CD4-positive, alpha-beta T cell treated with Interleukin-21 for 1 hour (primary cell): ENCODE measurements around the gene SEMA5A.
A peak's percentile ranks its signal among the peaks of the same experiment; 100 is the strongest.

Experiments used
- DNase-seq: peaks from one replicate; pipeline ENCODE4 v3.0.0-alpha.2; 2020

The SEMA5A gene, protein sequence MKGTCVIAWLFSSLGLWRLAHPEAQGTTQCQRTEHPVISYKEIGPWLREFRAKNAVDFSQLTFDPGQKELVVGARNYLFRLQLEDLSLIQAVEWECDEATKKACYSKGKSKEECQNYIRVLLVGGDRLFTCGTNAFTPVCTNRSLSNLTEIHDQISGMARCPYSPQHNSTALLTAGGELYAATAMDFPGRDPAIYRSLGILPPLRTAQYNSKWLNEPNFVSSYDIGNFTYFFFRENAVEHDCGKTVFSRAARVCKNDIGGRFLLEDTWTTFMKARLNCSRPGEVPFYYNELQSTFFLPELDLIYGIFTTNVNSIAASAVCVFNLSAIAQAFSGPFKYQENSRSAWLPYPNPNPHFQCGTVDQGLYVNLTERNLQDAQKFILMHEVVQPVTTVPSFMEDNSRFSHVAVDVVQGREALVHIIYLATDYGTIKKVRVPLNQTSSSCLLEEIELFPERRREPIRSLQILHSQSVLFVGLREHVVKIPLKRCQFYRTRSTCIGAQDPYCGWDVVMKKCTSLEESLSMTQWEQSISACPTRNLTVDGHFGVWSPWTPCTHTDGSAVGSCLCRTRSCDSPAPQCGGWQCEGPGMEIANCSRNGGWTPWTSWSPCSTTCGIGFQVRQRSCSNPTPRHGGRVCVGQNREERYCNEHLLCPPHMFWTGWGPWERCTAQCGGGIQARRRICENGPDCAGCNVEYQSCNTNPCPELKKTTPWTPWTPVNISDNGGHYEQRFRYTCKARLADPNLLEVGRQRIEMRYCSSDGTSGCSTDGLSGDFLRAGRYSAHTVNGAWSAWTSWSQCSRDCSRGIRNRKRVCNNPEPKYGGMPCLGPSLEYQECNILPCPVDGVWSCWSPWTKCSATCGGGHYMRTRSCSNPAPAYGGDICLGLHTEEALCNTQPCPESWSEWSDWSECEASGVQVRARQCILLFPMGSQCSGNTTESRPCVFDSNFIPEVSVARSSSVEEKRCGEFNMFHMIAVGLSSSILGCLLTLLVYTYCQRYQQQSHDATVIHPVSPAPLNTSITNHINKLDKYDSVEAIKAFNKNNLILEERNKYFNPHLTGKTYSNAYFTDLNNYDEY

DNA sequence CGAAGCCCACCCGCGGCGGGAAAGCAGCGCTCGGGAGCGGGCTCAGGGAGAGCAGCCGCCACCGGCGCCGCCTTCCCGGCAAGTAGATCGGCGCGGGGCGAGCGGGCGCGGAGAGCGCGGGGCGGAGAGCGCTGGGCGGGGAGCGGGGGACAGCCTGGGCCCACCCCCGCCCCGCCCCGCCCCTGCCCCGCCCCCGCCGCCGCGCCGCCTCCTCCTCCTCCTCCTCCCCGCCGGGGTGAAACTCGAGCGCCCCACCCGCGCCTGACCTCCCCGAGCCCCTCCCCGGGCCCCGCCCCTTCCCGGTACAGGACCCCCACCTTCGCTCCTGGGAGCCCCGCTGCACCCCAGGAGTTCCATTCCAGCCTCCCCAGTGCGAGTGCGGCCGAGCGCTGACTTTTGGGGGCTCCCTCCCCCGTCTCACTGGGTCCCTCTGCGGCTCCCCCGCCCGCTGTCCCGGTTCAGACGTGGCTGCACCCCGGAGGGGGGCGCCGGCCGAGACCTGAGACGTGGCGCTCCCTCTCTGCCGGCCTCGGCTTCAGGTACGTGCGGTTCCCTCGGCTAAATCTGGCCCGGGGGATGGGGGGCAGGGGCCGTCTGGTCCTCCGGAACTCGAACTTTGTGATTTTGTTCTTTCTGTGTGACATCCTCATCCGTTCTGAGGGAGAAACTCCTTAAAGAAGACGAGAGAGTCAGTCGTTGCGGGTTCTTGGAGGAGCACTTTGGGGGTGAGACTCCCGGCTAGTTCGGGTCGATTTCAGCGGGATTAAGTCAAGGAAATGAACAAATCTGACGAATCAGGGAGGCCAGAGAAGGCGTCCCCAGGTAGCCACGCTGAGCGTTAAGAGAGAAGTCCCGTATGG, at the start of gene SEMA5A:
Gene SEMA5A, minus strand, starts transcription at position 84 of the 860 bp plus-strand sequence. CDS start 166,129 bp downstream, outside the sequence.
- DNase-seq = peak; percentile 41

- no peak for DNase-seq
Measured at GRCh38 chr5:9594913-9595312, 49.0 kb upstream of the SEMA5A start.

DNA sequence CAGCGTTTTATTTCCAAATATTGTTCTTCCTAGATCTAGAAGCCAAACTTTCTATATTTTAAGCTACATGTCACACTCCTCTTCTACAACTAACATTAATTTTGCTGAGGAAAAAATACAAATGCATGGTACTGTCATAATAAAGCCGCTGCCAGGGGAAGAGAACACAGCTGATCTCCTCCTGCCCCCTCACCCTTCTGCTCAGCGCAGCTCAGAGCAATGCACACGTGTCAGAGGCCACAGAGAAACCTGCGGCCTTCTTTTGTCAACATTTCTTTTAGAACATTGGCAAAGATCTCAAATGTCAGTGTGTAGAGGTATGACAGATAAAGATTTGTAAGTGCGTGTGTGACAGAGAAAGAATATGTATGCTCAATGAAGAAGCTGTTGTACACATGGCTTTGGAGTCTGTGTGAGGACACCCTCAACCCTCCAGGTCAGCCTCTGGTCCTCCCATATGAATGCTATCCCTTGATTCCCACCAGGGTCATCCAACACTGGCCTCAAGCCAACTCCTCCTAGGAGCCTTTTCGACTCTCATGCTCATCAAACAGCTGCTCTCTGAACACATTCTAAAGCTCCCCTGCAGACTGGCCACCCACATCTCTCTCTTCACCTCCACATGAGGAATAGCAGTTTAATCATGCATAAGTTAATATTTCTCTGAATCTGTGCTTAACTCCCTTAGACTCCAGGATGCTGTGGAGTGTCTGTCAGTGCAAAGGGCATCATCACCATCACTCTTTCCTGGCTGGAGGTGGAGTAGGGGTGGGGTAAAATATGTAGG, 43.4 kb upstream of the SEMA5A start:
- no peak for DNase-seq

DNA sequence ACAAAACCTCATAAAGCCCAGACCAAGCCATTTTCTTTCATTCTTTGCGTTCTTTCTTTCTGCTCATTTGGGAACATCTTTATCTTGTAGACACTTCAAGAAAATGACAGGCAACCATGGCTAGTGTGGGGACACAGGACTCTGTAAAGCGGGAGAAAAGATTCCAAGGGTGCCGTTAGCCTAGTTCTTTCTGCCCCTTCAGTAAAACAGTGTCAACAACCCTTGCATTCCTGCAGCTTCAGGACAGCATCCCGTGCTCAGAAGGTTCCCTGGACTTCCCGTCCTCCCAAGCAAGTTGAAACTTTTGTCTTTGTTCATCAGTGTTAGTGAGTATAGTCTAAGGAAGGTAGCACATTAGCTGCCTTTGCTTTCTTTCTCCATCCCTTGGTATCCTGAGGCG, 42.4 kb upstream of the SEMA5A start:
- DNase-seq = no peak

DNA sequence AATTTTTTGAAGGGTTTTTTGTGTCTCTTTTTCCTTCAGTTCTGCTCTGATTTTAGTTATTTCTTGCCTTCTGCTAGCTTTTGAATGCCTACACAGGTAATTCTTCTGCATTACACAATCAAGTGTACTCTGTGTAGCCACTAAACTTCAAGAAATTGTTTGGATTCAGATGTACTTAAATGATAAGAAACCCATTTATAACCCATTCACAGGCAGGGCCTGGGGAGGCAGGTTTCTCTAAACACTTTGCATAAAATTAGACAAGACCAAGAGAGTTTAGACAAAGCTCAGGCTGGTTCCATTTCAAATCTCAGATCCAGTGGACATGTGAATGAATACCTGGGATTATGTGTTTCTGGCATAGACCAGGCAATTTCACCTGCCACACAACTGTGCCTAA, 41.3 kb upstream of the SEMA5A start:
- no peak for DNase-seq

DNA sequence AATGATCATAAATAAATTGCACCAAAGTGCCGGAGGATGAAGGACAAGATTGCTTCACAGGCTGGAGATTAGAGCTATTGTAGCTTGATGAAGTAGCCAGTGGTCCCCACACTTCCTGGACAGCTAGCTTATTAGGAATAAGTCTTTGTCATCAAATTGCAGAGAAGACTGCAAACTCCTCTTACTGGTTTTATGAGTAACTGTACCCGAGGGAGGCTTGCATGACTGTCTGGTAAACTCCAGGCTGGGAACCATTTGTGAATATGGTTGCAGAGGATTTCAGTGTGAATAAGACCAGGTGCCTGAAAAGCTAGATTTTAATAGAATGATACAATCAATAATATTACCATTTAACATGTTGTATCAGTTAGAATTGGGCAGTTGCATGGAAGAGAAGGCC, 36.5 kb upstream of the SEMA5A start:
- no peak for DNase-seq

GRCh38 chr5:9573796-9574195, 27.9 kb upstream of the SEMA5A start:
- DNase-seq = no peak

- DNase-seq = no peak
Measured at GRCh38 chr5:9572246-9572645, 26.4 kb upstream of the SEMA5A start.

- DNase-seq = no peak
Measured at GRCh38 chr5:9570876-9571275, 25.0 kb upstream of the SEMA5A start.

GRCh38 chr5:9567039-9567438, 21.2 kb upstream of the SEMA5A start:
- DNase-seq = no peak

DNA sequence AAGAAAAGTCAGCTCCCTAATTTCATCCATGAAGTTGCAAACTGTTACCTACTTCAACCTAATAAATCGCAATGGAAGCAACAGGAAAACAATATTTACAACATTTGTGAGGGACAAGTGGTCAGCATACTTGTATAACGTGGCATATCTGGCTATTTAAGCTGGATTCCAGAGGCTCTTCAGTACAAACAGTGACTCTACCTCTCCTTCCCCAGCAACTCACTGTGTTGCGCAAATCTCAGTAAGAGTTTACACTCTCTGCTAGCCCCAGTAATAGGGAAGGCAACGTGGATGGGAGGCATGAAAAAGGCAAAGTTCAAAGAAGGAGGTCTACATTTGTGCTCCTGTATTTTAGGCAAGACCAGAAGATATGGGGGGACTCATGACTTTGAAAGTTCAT, 18.9 kb upstream of the SEMA5A start:
- no peak for DNase-seq

DNA sequence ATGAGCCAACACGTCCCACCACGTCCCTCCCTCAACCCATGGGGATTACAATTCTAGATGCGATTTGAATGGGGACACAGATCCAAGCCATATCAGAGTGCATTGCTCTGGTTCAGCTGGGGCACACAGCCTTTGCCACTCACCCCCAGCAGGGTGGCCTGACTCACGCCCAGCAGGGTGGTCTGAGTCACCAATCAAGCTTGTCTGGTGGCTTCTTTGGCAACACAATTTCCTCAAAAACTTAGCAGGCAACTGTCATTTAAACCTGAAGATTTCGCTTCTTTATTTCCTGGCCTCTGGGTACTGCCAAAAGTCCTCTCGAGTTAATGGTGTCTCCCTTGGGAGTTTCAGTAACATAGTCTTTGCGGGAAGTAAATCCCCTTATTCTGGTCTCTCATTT, 16.3 kb upstream of the SEMA5A start:
- DNase-seq = no peak

GRCh38 chr5:9559965-9560364, 14.1 kb upstream of the SEMA5A start:
- no peak for DNase-seq

DNA sequence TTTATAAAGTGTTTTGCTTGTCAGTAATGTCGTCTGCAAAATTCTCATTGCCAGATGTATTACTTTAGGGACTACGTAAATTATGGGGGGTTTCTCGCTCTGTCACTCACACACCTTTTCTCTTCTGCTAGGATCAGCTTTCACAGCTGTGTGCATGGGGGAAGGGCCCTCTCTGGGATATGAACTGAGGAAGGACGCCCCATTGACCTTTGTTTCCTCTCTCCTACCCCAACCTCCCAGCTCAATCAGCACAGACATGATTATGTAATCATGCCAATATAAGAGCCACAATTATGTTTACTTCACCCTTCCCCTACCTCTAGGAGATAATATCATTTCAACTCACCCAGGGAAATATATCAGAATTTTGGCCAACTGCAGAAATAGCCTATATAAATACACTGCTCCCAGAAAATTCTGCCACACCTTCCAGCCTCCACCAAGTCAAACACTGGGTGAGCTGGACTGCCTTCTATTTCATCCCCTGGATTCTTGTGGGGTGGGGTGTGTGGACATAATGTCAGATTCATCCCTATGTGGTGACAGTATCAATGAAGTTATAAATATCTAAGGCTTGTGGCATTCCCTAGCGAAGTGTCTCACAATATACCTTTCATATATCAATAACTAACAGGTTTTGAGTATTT, 12.6 kb upstream of the SEMA5A start:
- DNase-seq = no peak

DNA sequence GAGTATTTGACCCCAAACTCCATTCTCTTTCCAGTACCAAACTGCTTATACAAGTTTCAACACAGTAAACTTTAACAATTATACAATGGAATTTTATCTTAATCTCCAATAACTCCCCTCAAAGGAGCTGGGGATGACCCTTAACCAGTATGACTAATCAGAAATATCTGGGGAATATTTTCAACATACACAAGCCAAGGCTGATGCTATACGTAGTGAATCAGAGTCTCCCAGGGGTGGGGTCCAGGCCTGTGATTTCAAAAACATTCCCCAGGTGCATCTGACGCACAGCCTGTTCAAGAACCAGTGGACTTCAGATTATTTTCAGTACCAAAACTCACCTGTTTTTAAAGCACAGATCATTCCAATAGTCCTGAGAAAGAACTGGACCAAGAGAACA, 11.8 kb upstream of the SEMA5A start:
- no peak for DNase-seq

DNA sequence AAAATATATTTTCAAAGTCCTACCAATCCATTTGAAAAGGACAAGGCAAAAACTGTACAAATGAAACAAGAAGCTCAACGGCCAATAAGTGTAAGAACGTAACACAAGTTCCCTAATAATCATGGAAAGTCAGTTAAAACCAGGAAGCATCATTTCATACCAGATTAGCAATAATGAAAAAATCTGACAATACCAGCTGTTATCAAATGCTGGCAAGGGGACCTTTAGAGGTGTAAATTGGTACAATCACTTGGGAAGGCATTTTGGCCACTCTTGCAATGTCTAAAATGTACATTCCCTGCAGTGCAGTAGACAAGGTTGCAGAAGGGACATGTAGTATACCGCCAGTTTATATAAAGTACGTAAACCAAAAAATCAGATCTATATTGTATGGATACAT, 10.1 kb upstream of the SEMA5A start:
- no peak for DNase-seq

GRCh38 chr5:9554122-9554521, 8.2 kb upstream of the SEMA5A start:
- DNase-seq = no peak

DNA sequence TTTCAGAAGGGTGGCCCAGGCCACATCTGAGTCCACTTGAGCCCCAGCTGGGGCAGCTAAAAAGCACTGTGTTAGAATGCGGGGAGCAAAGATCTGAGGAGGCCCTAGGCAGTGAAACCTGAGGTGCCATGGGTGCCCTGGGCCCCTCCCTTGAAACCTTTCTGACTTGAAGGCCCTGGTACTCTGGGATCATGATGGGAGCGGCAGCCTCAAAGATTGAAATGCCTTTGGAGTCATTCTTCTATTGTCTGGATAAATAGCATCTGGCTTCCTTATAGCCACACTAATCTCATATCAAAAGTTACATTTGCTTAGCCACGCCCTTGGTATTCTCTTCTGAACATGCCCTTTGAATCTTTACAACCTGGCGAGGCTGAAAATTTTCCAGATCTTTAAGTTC, 7.7 kb upstream of the SEMA5A start:
- no peak for DNase-seq

DNA sequence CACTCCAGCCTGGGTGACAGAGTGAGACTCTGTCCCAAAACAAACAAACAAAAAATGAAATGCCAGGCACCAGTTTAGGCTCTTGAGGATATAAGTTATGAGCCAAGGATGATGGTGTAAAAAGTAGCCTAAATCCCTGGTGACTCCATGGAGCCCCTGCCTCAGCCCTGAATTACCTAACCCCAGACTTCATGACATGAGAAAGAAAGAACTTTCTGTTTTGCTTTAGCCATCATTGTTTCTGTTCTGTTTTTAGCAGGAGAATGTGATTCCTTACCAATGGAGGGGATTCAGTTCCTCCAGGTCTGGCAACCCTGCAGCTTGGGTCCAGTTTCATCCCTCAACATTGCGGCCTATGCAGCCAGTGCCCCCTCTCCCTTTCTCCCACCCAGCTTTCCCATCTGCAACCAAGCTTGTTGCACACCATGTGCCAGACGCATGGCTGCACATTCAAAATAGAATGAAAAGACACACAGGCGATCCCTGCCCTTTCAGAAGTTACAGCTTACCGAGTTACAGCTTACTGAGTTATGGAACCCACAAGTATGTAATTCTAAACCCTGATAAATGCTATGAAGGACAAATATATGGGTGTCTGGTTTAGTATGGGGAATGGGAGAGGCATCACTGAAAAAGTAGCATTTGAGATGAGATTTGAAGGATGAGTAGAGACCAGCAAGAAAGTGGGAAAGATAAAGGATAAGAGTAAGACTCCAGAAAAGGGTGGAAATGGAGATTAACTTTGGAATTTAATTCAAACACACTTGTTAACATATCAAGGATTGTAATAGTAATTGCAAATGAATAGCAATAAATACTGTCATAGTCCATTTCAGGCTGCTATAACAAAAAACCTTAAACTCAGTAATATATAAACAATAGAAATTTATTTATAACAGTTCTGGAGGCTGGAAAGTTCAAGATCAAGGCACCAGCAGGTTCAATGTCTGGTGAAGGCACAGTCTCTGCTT, 6.0 kb upstream of the SEMA5A start:
- no peak for DNase-seq

DNA sequence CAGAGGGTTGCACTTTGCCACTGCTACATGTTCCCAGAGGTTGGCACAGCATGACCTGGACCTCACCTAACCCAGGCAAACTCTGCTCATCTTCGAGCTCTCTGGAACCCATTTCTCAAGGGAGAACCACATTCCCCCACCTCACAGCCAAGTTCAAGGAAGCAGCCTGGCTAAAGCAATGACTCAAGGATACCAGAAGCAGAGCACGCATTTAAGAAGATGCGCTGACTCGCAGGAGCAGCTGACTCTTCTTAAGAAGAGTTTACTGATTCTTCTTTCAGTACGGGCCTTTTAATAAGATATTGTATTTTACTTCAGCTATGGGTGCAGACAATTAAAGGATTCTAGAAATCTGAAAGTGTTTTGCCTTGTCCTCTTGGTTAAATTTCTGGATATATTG, 4.1 kb upstream of the SEMA5A start:
- DNase-seq = no peak
